H1 (cell line): Measurements from ENCODE around the gene LMOD2. TPM values are rescaled to one million over a fixed set of nuclear protein-coding genes. Genes with fewer than 3 reads are reported as not detected.

Experiments used
- HDAC2 ChIP-seq, 2 experiments: fragments of 300-600 bp in 1 of 2; sonication (generic) in 1 of 2; IDR thresholded peaks; 2 replicates each; pipeline ENCODE4 v1.6.1; 2011 to 2012; ENCODE audit warnings: low read depth in 2 of 2, low read length in 2 of 2, mild to moderate bottlenecking in 2 of 2, moderate library complexity in 2 of 2, borderline replicate concordance in 1 of 2, inconsistent platforms in 1 of 2
- JUND ChIP-seq: IDR thresholded peaks from 2 replicates; pipeline ENCODE4 v1.6.1; 2011; ENCODE audit warnings: mild to moderate bottlenecking, improper control_type of control experiment, low read length
- POLR2AphosphoS5 ChIP-seq: IDR thresholded peaks from 2 replicates; pipeline ENCODE4 v1.6.1; 2011; ENCODE audit warnings: low read depth, low read length
- RNF2 ChIP-seq: fragments of 200-900, 300-1000 bp; sonication (generic); IDR thresholded peaks from 2 replicates; pipeline ENCODE4 v1.7.1; 2016; ENCODE audit warnings: borderline replicate concordance, low read depth, mild to moderate bottlenecking, antibody characterized with exemption, low read length; ENCODE audit not compliant: poor library complexity, severe bottlenecking; ENCODE audit errors: missing control alignments
- SP2 ChIP-seq: IDR thresholded peaks from 2 replicates; pipeline ENCODE4 v1.6.1; 2012; ENCODE audit warnings: mild to moderate bottlenecking, low read length, inconsistent platforms
- TAF7 ChIP-seq: optimal IDR thresholded peaks from 2 replicates; pipeline ENCODE3; 2011; ENCODE audit warnings: low read depth, mild to moderate bottlenecking, inconsistent platforms, low read length, moderate library complexity, borderline replicate concordance
- polyA plus RNA-seq, 7 experiments: library from polyadenylated mRNA; depleted of rRNA in 3 of 7; stranded (reverse) in 5 of 7; unstranded in 2 of 7; fragments of >200 nt in 5 of 7; fragments of 200-250 nt in 2 of 7; gene quantifications; 1 replicate in 5 of 7; 2 replicates in 1 of 7; 4 replicates in 1 of 7; pipeline versions ENCODE4 v1.2.1 to v1.2.3, GENCODE V29; 2011 to 2013; ENCODE audit warnings: missing spikeins in 2 of 7, mixed read lengths in 2 of 7
- total RNA-seq: library from RNA; stranded (reverse); fragmentation: NEBNext Ultra II Directional; extraction: Animal tissue kit (Norgen Biotek cat#: 25700); gene quantifications from 2 replicates; pipeline ENCODE4 v1.2.1, GENCODE V29; 2021
- TF ChIP-seq, protein P1 (sequence below), 3 experiments: IDR thresholded peaks; 1 replicate in 2 of 3; 2 replicates in 1 of 3; pipeline versions ENCODE4 v1.5.1 to v1.6.1; 2011; ENCODE audit warnings: low read length in 3 of 3, mild to moderate bottlenecking in 3 of 3, inconsistent platforms in 2 of 3, low read depth in 1 of 3, moderate library complexity in 1 of 3; ENCODE audit not compliant: insufficient read depth in 1 of 3; ENCODE audit errors: control extremely low read depth in 1 of 3

LMOD2 gene
- total and polyA plus RNA-seq, 2 of the 8 experiments (the other 6 are each of a cell fraction or from before 2014, with no cell fraction given) = 0.03 to 0.22 TPM

GRCh38 chr7:123607423-123607975 lies 48.2 kb upstream of the LMOD2 start (continued):
- TF ChIP-seq RNF2 (no peak), HDAC2 (IDR thresholded peaks at IDR 0.05; ENCODE audit: borderline replicate concordance in 1 of 2, low read depth in 2 of 2, low read length in 2 of 2) (no peak), SP2 (no peak), JUND (no peak), POLR2AphosphoS5 (no peak), TAF7 (no peak)
- TF ChIP-seq, protein P1, sequence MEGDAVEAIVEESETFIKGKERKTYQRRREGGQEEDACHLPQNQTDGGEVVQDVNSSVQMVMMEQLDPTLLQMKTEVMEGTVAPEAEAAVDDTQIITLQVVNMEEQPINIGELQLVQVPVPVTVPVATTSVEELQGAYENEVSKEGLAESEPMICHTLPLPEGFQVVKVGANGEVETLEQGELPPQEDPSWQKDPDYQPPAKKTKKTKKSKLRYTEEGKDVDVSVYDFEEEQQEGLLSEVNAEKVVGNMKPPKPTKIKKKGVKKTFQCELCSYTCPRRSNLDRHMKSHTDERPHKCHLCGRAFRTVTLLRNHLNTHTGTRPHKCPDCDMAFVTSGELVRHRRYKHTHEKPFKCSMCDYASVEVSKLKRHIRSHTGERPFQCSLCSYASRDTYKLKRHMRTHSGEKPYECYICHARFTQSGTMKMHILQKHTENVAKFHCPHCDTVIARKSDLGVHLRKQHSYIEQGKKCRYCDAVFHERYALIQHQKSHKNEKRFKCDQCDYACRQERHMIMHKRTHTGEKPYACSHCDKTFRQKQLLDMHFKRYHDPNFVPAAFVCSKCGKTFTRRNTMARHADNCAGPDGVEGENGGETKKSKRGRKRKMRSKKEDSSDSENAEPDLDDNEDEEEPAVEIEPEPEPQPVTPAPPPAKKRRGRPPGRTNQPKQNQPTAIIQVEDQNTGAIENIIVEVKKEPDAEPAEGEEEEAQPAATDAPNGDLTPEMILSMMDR (IDR thresholded peaks at IDR 0.05; ENCODE audit: control extremely low read depth in 1 of 3, insufficient read depth in 1 of 3, low read depth in 1 of 3, low read length in 3 of 3) = no peak
- TF ChIP-seq, all 59 proteins: peak for 0
